OCI-LY7 (cell line): ENCODE data around the gene MVB12B.

Source experiments
- CTCF ChIP-seq: fragments of 200-600 bp; sonication (generic); conservative IDR thresholded peaks from 2 replicates; pipeline ENCODE4 v1.5.1; 2014; ENCODE audit warnings: mild to moderate bottlenecking, antibody characterized with exemption, low read length, moderate library complexity, mixed read lengths
- EZH2phosphoT487 ChIP-seq: fragments of 200-600 bp; sonication (generic); IDR thresholded peaks from 2 replicates; pipeline ENCODE4 v1.6.1; 2018; ENCODE audit warnings: low read depth, borderline replicate concordance, mild to moderate bottlenecking, mixed run types, antibody characterized with exemption, low read length, moderate library complexity, mixed read lengths

DNA sequence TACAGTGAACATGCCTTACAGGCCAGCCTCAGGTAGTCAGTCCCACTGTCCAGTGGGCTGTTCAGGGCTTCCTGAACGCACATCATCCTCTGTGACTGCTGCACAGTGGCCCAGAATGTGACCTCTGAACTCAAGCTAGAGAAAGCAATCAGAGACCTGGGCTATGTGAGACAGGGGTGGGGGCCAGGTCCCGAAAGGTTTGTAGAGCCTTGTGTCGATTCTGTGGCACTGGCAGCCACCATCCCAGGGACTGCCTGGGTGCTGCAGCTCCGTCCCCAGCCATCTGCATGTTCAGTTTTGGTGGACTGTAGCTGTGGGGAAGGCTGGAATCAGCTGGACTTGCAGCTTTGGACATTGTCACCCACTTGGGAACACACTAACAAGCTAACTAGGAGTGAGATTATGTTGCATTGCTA lies 47.7 kb downstream of the MVB12B start:
- TF ChIP-seq CTCF (no peak), EZH2phosphoT487 (no peak)
